PC-9 (cell line): ENCODE measurements around the gene GNB1. TPM values are rescaled to one million over a fixed set of nuclear protein-coding genes. Genes with fewer than 3 reads are reported as not detected.

Experiments used
- BruUV-seq: library from RNA; stranded (reverse); fragments of 400-500 nt; replicated peaks from 2 replicates; lab custom pipeline; 2021; lab: Mats Ljungman, UMichigan
- CTCF ChIA-PET: fragments of 300-600 bp; sonication (Branson Sonifier 250); formaldehyde crosslinking; loops from one replicate; lab custom pipeline; 2022; ENCODE audit warnings: antibody characterized with exemption; lab: Charles Lee
- POLR2A ChIA-PET: fragments of 300-600 bp; sonication (Branson Sonifier 250); formaldehyde crosslinking; loops from one replicate; lab custom pipeline; 2022; ENCODE audit warnings: antibody characterized with exemption; ENCODE audit not compliant: unreplicated experiment; lab: Charles Lee
- DNase-seq, 2 experiments: peaks; one replicate each; pipeline versions ENCODE4 v3.0.0 to v3.0.0-alpha.2; 2015 to 2022; ENCODE audit warnings: mixed read lengths in 1 of 2
- H2AFZ ChIP-seq: fragments of 200-600 bp; sonication (generic); 2 replicates; pipeline ENCODE4 v1.8.1; 2017; ENCODE audit warnings: antibody characterized with exemption
- H3F3A ChIP-seq: fragments of 200-600 bp; sonication (generic); 2 replicates; pipeline ENCODE4 v1.8.1; 2017; ENCODE audit warnings: antibody characterized with exemption, mild to moderate bottlenecking, low read depth; ENCODE audit not compliant: insufficient read depth
- H3K27ac ChIP-seq: fragments of 200-600 bp; sonication (generic); 2 replicates; pipeline ENCODE4 v1.6.1; 2016; ENCODE audit warnings: mixed run types
- H3K27me3 ChIP-seq: fragments of 200-600 bp; sonication (generic); 2 replicates; pipeline ENCODE4 v1.6.1; 2016; ENCODE audit warnings: low read depth, mixed run types; ENCODE audit not compliant: insufficient read depth
- H3K36me3 ChIP-seq: fragments of 200-600 bp; sonication (generic); 2 replicates; pipeline ENCODE4 v1.6.1; 2016; ENCODE audit warnings: low read depth, mixed run types
- H3K4me1 ChIP-seq: fragments of 200-600 bp; sonication (generic); replicated peaks from 2 replicates; pipeline ENCODE4 v1.6.1; 2016; ENCODE audit warnings: mixed run types; ENCODE audit not compliant: insufficient read depth
- H3K4me2 ChIP-seq: fragments of 200-600 bp; sonication (generic); 2 replicates; pipeline ENCODE4 v1.6.1; 2017; ENCODE audit warnings: mixed run types
- H3K4me3 ChIP-seq: fragments of 200-600 bp; sonication (generic); 2 replicates; pipeline ENCODE4 v1.6.1; 2016; ENCODE audit warnings: mixed run types
- H3K79me2 ChIP-seq: fragments of 200-600 bp; sonication (generic); 2 replicates; pipeline ENCODE4 v1.6.1; 2017; ENCODE audit warnings: low read depth, mixed run types
- H3K9me2 ChIP-seq: fragments of 200-600 bp; sonication (generic); 2 replicates; pipeline ENCODE4 v1.8.1; 2017; ENCODE audit warnings: mild to moderate bottlenecking; ENCODE audit not compliant: insufficient read depth
- H3K9me3 ChIP-seq: fragments of 200-600 bp; sonication (generic); 2 replicates; pipeline ENCODE4 v1.8.1; 2016; ENCODE audit warnings: low read depth; ENCODE audit not compliant: insufficient read depth
- H4K20me1 ChIP-seq: fragments of 200-600 bp; sonication (generic); 2 replicates; pipeline ENCODE4 v1.8.1; 2017; ENCODE audit not compliant: insufficient read depth
- CTCF ChIP-seq: fragments of 200-600 bp; sonication (generic); conservative IDR thresholded peaks from 2 replicates; pipeline ENCODE4 v1.6.1; 2017; ENCODE audit warnings: mixed run types, antibody characterized with exemption, mild to moderate bottlenecking, moderate library complexity
- EZH2 ChIP-seq: fragments of 200-600 bp; sonication (generic); IDR thresholded peaks from 2 replicates; pipeline ENCODE4 v1.8.0; 2017; ENCODE audit warnings: antibody characterized with exemption, low read depth
- intact Hi-C: fragments of 100-400 bp; cut with micrococcal nuclease; formaldehyde crosslinking; loops from one replicate; pipeline ENCODE4 v1.10.0; 2022; ENCODE audit not compliant: unreplicated experiment
- total RNA-seq: library from RNA; stranded (reverse); gene quantifications from 2 replicates; pipeline ENCODE4 v1.2.3, GENCODE V29; 2021

Gene GNB1
- total RNA-seq, 1 experiment from 2014 or later: 286 TPM

DNA sequence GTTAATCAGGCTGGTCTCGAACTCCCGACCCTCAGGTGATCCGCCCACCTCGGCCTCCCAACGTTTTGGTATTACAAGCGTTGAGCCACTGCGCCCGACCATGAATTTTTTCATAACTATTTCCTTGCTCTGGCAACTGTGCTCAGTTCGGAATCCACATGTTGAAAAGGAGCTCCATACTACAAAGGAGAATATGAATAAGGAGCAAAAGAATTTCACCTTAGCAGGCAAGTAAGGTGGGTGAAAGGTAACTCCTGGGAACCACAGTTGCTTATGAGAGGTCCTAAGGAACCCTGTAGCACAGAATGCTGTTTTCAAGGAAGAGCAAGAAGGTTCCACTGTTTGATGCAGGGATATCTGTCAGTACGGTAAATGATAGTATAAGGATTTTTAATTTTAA, 82.7 kb downstream of the GNB1 start:
- H3K9me3 ChIP-seq: no peaks in the 10 kb centered on the region
- ChIA-PET POLR2A (no interaction called here), CTCF (no interaction called here)
- intact Hi-C loops: no loop called here
- H3K4me3 ChIP-seq: no peak overlapping the region
- no peak overlapping the region for H2AFZ ChIP-seq
- no peaks in the 10 kb centered on the region for H3K4me1 ChIP-seq
- H3K4me2 ChIP-seq: no peak overlapping the region
- no peak overlapping the region for H3K27ac ChIP-seq
- peaks cover 27% of the 10 kb centered on the region; the same call in 1 of the 2 replicates for H3F3A ChIP-seq
- TF ChIP-seq EZH2 (no peak), CTCF (no peak)
- no peaks in the 10 kb centered on the region for H3K9me2 ChIP-seq
- BruUV-seq: no TSS peak
- 0 out of 2 replicates have a peak, but pooled peaks cover 4% of the 10 kb centered on the region for H3K79me2 ChIP-seq
- DNase-seq: no peak
- H3K36me3 ChIP-seq: peaks cover 16% of the 10 kb centered on the region
- no peaks in the 10 kb centered on the region for H3K27me3 ChIP-seq
- peaks cover 19% of the 10 kb centered on the region for H4K20me1 ChIP-seq

DNA sequence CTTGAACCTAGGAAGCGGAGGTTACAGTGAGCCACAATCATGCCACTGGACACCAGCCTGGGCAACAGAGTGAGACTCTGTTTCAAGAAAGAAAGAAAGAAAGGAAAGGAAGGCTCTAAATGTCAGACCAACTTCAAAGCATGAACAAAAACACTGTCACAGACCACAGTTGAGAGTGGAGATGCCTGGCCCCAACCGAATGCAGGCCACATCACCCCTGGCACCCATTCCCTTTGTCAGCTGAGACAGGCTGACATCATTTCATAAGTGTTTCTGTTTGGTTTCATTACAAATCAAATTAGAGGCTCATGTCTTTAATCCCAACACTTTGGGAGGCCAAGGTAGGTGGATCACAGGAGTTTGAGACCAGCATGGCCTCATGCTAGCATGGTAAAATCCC, 84.0 kb downstream of the GNB1 start:
- no peaks in the 10 kb centered on the region for H3K9me3 ChIP-seq
- no peaks in the 10 kb centered on the region for H3K4me1 ChIP-seq
- TF ChIP-seq EZH2 (no peak), CTCF (no peak)
- ChIA-PET CTCF (no interaction called here), POLR2A (no interaction called here)
- peaks cover 22% of the 10 kb centered on the region for H4K20me1 ChIP-seq
- H3F3A ChIP-seq: peaks cover 39% of the 10 kb centered on the region; the same call in 1 of the 2 replicates
- intact Hi-C loops: no loop called here
- H3K27ac ChIP-seq: no peak overlapping the region
- H3K4me3 ChIP-seq: no peak overlapping the region
- no TSS peak for BruUV-seq
- H3K27me3 ChIP-seq: no peaks in the 10 kb centered on the region
- no peaks in the 10 kb centered on the region for H3K9me2 ChIP-seq
- H3K4me2 ChIP-seq: no peak overlapping the region
- H3K79me2 ChIP-seq: 0 out of 2 replicates have a peak, but pooled peaks cover 4% of the 10 kb centered on the region
- no peak overlapping the region for H2AFZ ChIP-seq
- peaks cover 20% of the 10 kb centered on the region for H3K36me3 ChIP-seq
- DNase-seq: no peak

DNA sequence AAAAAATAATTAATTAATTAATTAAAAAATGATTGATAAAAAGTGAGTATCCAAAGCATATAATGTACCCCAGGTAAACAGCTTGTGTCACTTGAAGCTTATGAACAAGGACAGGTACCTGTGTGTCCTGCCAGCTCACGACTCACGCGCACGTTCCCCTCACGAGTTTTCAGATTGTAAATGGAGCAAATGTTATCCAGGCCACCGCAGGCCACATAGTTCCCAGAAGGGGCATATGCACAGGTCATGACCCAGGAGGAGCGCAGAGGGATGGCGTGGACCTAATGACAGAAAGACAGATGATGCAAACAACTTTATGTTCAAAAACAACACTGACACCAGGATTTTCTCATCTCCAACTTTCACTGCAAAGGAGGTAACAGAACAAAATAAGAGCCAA, 86.6 kb downstream of the GNB1 start:
- no peak for DNase-seq
- intact Hi-C loops: no loop called here
- no peaks in the 10 kb centered on the region for H3K4me1 ChIP-seq
- no peaks in the 10 kb centered on the region for H3K9me3 ChIP-seq
- no peak overlapping the region for H3K4me2 ChIP-seq
- ChIA-PET CTCF (no interaction called here), POLR2A (no interaction called here)
- TF ChIP-seq EZH2: no peak
- no peak for TF ChIP-seq CTCF
- H2AFZ ChIP-seq: no peak overlapping the region
- H3K4me3 ChIP-seq: no peak overlapping the region
- H3K36me3 ChIP-seq: peaks cover 26% of the 10 kb centered on the region
- H3K27ac ChIP-seq: no peak overlapping the region
- no peaks in the 10 kb centered on the region for H3K27me3 ChIP-seq
- H4K20me1 ChIP-seq: peaks cover 21% of the 10 kb centered on the region
- H3K9me2 ChIP-seq: no peaks in the 10 kb centered on the region
- H3K79me2 ChIP-seq: peaks cover 16% of the 10 kb centered on the region; the same call in 1 of the 2 replicates
- BruUV-seq: no TSS peak
- peaks cover 50% of the 10 kb centered on the region; the same call in 1 of the 2 replicates for H3F3A ChIP-seq
